ENCODE results near the gene TYRP1.

- no peak for TF ChIP-seq CTCF (IDR thresholded peaks at IDR 0.05)
- no peak for TF ChIP-seq POLR2A (IDR thresholded peaks at IDR 0.05)
These were observed 54.8 kb downstream of the TYRP1 start for GRCh38 chr9:12748016-12748415.

Measured in body of pancreas (tissue), 4 donors.